PFSK-1 (cell line): ENCODE results near the gene MCTP1.

Experiments
- FOXP2 ChIP-seq: optimal IDR thresholded peaks from 2 replicates; pipeline ENCODE3; 2011; ENCODE audit warnings: borderline replicate concordance, control low read depth, inconsistent platforms; ENCODE audit not compliant: insufficient read depth; ENCODE audit errors: extremely low read length, extremely low read depth
- POLR2AphosphoS5 ChIP-seq: IDR thresholded peaks from 2 replicates; pipeline ENCODE4 v1.6.1; 2012; ENCODE audit warnings: low read depth, mild to moderate bottlenecking, control low read depth, low read length, moderate library complexity
- SIN3A ChIP-seq: IDR thresholded peaks from 2 replicates; pipeline ENCODE4 v1.6.1; 2012; ENCODE audit warnings: mild to moderate bottlenecking, low read length, moderate library complexity, borderline replicate concordance; ENCODE audit not compliant: insufficient read depth
- TAF1 ChIP-seq: IDR thresholded peaks from 2 replicates; pipeline ENCODE4 v1.6.1; 2012; ENCODE audit warnings: low read length, control low read depth, borderline replicate concordance; ENCODE audit not compliant: insufficient read depth
- TF ChIP-seq, protein P1 (sequence below), 2 experiments: IDR thresholded peaks; 2 replicates each; pipeline versions ENCODE4 v1.6.1 to v1.8.0; 2011 to 2012; ENCODE audit warnings: low read depth in 2 of 2, low read length in 2 of 2, control low read depth in 1 of 2, inconsistent platforms in 1 of 2, mild to moderate bottlenecking in 1 of 2, moderate library complexity in 1 of 2; ENCODE audit not compliant: insufficient read depth in 1 of 2

MCTP1 gene

GRCh38 chr5:95111141-95111540 is 173.8 kb downstream of the MCTP1 start:
- TF ChIP-seq POLR2AphosphoS5 (no peak), SIN3A (no peak), TAF1 (no peak), FOXP2 (no peak)
- TF ChIP-seq, protein P1, sequence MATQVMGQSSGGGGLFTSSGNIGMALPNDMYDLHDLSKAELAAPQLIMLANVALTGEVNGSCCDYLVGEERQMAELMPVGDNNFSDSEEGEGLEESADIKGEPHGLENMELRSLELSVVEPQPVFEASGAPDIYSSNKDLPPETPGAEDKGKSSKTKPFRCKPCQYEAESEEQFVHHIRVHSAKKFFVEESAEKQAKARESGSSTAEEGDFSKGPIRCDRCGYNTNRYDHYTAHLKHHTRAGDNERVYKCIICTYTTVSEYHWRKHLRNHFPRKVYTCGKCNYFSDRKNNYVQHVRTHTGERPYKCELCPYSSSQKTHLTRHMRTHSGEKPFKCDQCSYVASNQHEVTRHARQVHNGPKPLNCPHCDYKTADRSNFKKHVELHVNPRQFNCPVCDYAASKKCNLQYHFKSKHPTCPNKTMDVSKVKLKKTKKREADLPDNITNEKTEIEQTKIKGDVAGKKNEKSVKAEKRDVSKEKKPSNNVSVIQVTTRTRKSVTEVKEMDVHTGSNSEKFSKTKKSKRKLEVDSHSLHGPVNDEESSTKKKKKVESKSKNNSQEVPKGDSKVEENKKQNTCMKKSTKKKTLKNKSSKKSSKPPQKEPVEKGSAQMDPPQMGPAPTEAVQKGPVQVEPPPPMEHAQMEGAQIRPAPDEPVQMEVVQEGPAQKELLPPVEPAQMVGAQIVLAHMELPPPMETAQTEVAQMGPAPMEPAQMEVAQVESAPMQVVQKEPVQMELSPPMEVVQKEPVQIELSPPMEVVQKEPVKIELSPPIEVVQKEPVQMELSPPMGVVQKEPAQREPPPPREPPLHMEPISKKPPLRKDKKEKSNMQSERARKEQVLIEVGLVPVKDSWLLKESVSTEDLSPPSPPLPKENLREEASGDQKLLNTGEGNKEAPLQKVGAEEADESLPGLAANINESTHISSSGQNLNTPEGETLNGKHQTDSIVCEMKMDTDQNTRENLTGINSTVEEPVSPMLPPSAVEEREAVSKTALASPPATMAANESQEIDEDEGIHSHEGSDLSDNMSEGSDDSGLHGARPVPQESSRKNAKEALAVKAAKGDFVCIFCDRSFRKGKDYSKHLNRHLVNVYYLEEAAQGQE (IDR thresholded peaks at IDR 0.05; ENCODE audit: insufficient read depth in 1 of 2, low read depth in 2 of 2, low read length in 2 of 2), result no peak

GRCh38 chr5:95110118-95110517 is 174.8 kb downstream of the MCTP1 start:
- no peak for TF ChIP-seq TAF1
- TF ChIP-seq SIN3A, result no peak
- TF ChIP-seq POLR2AphosphoS5, result no peak
- no peak for TF ChIP-seq FOXP2
- TF ChIP-seq, protein P1 (IDR thresholded peaks at IDR 0.05; ENCODE audit: insufficient read depth in 1 of 2, low read depth in 2 of 2, low read length in 2 of 2), result no peak

DNA sequence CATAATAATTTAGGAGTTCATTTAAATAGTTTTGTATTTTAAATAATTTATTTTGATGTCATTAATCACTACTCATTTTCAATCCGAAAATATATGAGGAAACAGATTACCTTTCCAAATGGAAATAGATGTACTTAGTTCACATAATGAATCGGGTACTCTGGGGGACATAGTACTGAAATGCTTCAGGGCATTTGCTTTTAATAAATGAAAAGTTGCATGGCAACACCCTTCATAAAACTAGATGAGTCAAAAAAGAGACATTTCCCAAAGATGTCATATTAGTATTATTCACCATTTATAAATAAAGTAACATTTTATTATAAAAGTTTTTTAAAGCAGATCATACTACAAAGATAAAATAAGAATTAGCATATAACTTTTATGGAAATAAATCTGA is 177.8 kb downstream of the MCTP1 start:
- TF ChIP-seq POLR2AphosphoS5 (no peak), FOXP2 (no peak), TAF1 (no peak), SIN3A (no peak)
- TF ChIP-seq, protein P1 (IDR thresholded peaks at IDR 0.05; ENCODE audit: insufficient read depth in 1 of 2, low read depth in 2 of 2, low read length in 2 of 2), result no peak

DNA sequence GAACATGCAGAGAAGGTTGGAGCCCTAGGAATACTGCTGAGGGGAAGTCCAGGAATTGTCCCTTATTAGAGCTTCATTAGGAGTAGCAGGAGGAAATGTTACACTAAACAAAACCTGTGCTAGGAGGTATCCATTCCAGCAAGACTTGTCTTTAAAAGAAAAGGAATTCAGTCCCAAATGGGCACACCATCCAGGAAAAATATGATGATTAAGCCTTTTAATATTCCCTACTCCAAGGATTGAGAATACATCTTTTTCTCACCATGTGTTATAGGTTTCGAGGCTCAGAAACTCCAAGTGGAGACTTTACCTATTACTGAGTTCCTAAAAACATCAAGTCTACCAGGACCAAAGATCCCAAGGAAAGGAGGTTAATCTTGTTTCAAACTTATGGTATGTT is 179.3 kb downstream of the MCTP1 start:
- TF ChIP-seq SIN3A (no peak), TAF1 (no peak), FOXP2 (no peak), POLR2AphosphoS5 (no peak)

GRCh38 chr5:95102687-95103086 is 182.2 kb downstream of the MCTP1 start:
- no peak for TF ChIP-seq SIN3A
- TF ChIP-seq, protein P1 (IDR thresholded peaks at IDR 0.05; ENCODE audit: insufficient read depth in 1 of 2, low read depth in 2 of 2, low read length in 2 of 2), result no peak
- TF ChIP-seq FOXP2, result no peak
- TF ChIP-seq TAF1, result no peak
- no peak for TF ChIP-seq POLR2AphosphoS5
